T-cell (primary cell): ENCODE measurements around the gene AKR1B15. TPM values are rescaled to one million over a fixed set of nuclear protein-coding genes. Genes with fewer than 3 reads are reported as not detected.
"Not testable (repeated sequence)": the region's sequence is repeated elsewhere in the genome, so short reads cannot be mapped to it uniquely, and the experiment has no call there.

Experiments used
- ATAC-seq, 4 experiments: fragments of 200-7000 bp in 3 of 4; fragments of 150-1000 bp in 1 of 4; cut with Tn5 transposase; replicated peaks in 1 of 4; 1 replicate in 3 of 4; 2 replicates in 1 of 4; pipeline ENCODE4 v1.10.0; 2021; ENCODE audit warnings: moderate library complexity in 3 of 4, mild to moderate bottlenecking in 2 of 4, moderate number of reproducible peaks in 1 of 4
- CTCF ChIA-PET, 2 donors: fragments of 300-600 bp; sonication (Branson Sonifier 250); formaldehyde crosslinking; loops; one replicate each; lab custom pipeline; 2022; ENCODE audit warnings: antibody characterized with exemption in 2 of 2; lab: Charles Lee
- POLR2A ChIA-PET, 2 donors: fragments of 300-600 bp; sonication (Branson Sonifier 250); formaldehyde crosslinking; loops; one replicate each; lab custom pipeline; 2022; ENCODE audit warnings: antibody characterized with exemption in 2 of 2; lab: Charles Lee
- DNase-seq, 35 experiments: peaks; one replicate each; pipeline versions ENCODE4 v3.0.0 to v3.0.0-alpha.2; 2013 to 2023
- H3K27ac ChIP-seq: one replicate; pipeline ENCODE4 v1.5.1; 2013; ENCODE audit warnings: low read length
- H3K27me3 ChIP-seq, 2 experiments: replicated peaks in 1 of 2; 1 replicate in 1 of 2; 2 replicates in 1 of 2; pipeline versions ENCODE4 v1.6.1 to v1.7.0; 2013; ENCODE audit warnings: low read length in 1 of 2, mixed read lengths in 1 of 2; ENCODE audit not compliant: control insufficient read depth in 2 of 2, insufficient read depth in 2 of 2; ENCODE audit errors: extremely low read depth in 1 of 2
- H3K36me3 ChIP-seq, 2 donors: 1 replicate in 1 of 2; 2 replicates in 1 of 2; pipeline versions ENCODE4 v1.6.1 to v1.7.0; 2013; ENCODE audit warnings: low read length in 1 of 2; ENCODE audit not compliant: control insufficient read depth in 2 of 2, insufficient read depth in 1 of 2; ENCODE audit errors: extremely low read depth in 1 of 2
- H3K4me1 ChIP-seq, 2 experiments: 1 replicate in 1 of 2; 2 replicates in 1 of 2; pipeline versions ENCODE4 v1.6.1 to v1.7.0; 2013; ENCODE audit warnings: low read length in 2 of 2, mixed read lengths in 1 of 2; ENCODE audit not compliant: insufficient read depth in 2 of 2, control insufficient read depth in 1 of 2; ENCODE audit errors: extremely low read depth in 1 of 2
- H3K4me3 ChIP-seq, 2 donors: 1 replicate in 1 of 2; 2 replicates in 1 of 2; pipeline versions ENCODE4 v1.5.1 to v1.7.0; 2013; ENCODE audit warnings: mild to moderate bottlenecking in 2 of 2, low read length in 1 of 2, moderate library complexity in 1 of 2; ENCODE audit not compliant: control insufficient read depth in 1 of 2; ENCODE audit errors: extremely low read depth in 1 of 2
- H3K9me3 ChIP-seq: 2 replicates; pipeline ENCODE4 v1.7.0; 2013
- H3K27ac Mint-ChIP-seq, 2 donors: one replicate each; pipeline ENCODE4 v1.8.0; 2020 to 2021; ENCODE audit warnings: mild to moderate bottlenecking in 2 of 2, mixed read lengths in 2 of 2
- H3K27me3 Mint-ChIP-seq, 2 donors: one replicate each; pipeline ENCODE4 v1.8.0; 2021 to 2022; ENCODE audit warnings: mixed read lengths in 2 of 2
- H3K36me3 Mint-ChIP-seq: one replicate; pipeline ENCODE4 v1.8.0; 2021; ENCODE audit warnings: mixed read lengths
- H3K4me1 Mint-ChIP-seq, 3 donors: one replicate each; pipeline ENCODE4 v1.8.0; 2020 to 2022; ENCODE audit warnings: mixed read lengths in 3 of 3, mild to moderate bottlenecking in 1 of 3
- H3K4me3 Mint-ChIP-seq, 3 donors: one replicate each; pipeline ENCODE4 v1.8.0; 2020 to 2022; ENCODE audit warnings: mild to moderate bottlenecking in 3 of 3, mixed read lengths in 3 of 3, moderate library complexity in 3 of 3
- H3K9me3 Mint-ChIP-seq, 3 donors: one replicate each; pipeline ENCODE4 v1.8.0; 2020 to 2022; ENCODE audit warnings: mixed read lengths in 3 of 3
- WGBS: methylation state at CpG from one replicate; pipeline ENCODE4 v1.1.5; 2013; ENCODE audit warnings: missing lambda C conversion rate; ENCODE audit not compliant: insufficient coverage; 5-methylcytosine and 5-hydroxymethylcytosine counted together
- total RNA-seq, 35 experiments: library from RNA in 6 of 35; stranded (reverse) in 6 of 35; fragments of 120-200 nt in 1 of 35; gene quantifications; one replicate each; pipeline versions ENCODE4 v1.2.1 to v1.2.4 and lab custom pipeline; 2013 to 2026

Gene AKR1B15
- total RNA-seq, 5 donors from 2014 or later (not counting 1 experiment from before 2014, with no cell fraction given) = not detected

DNA sequence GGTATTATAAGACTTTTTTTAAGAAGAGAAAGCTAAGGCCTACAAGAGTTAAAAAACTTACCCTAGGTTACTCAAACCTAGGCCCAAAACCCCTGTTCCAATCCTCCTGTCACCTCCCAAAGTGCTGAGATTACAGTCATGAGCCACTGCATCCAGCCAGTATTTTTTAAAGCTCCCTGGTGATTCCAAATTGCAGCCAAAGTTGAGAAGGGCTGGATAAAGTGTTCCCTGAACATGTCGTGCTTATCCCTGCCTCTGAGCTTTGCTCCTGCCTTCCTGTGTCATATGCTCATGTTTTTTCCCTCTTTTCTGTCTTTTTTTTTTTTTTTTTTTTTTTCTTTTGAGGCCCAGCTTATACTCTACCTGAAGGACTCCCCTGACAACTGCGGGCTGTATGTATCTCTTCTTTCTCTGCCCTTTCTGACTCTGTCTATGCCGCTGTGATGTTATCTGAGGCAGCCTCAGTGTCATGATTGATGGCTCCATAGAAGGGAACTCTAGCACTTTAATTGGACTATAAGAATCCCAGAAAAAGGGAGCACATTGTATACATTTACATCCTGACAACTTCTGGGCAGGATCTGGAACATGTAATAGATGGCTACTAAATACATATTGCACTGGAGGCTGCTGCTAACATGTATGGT, 13.5 kb upstream of the AKR1B15 start:
- no peaks in the 10 kb centered on the region for H3K9me3 ChIP-seq
- Mint-ChIP-seq H3K36me3 (no peaks in the 10 kb centered on the region), H3K4me1 (no peaks in the 10 kb centered on the region), H3K4me3 (no peak overlapping the region), H3K9me3 (no peaks in the 10 kb centered on the region), H3K27ac (no peak overlapping the region), H3K27me3 (peaks cover 5 to 6% of the 10 kb centered on the region in 2 donors)
- peaks cover 0 to 2% of the 10 kb centered on the region in 2 experiments for H3K27me3 ChIP-seq
- H3K27ac ChIP-seq = no peak overlapping the region
- no peak overlapping the region for H3K4me3 ChIP-seq
- H3K36me3 ChIP-seq = no peaks in the 10 kb centered on the region
- WGBS = no CpG with 5 or more reads among the region's 3 CpGs
- no peak for ATAC-seq
- no peaks in the 10 kb centered on the region for H3K4me1 ChIP-seq
- ChIA-PET CTCF (interaction anchor here (0.6 to 0.7 kb wide), 4 partner anchors 10 to 72 kb away, joined by 3 to 4 read pairs (median 3); no protein-coding TSS in a partner anchor), POLR2A (no interaction called here)
- DNase-seq = no peak

DNA sequence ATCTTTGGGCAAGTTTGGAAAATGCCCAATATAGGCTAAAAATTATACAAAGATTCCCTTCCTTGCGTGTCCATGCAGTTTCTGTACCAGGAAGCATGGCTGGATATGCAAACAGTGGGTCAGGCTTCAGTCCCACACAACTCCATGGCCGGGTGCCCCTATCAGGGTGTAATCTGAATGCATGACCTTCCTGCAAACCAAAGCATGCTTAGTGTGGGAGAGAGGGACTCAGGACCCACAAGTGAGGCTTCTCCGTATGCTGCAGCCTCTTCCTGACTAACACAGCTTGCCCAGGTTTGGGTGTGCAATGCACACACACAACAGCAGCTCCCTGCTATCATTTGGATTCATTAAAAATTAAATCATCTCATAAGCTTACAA, 13.0 kb upstream of the AKR1B15 start:
- H3K27ac Mint-ChIP-seq = no peak overlapping the region
- ChIA-PET POLR2A (no interaction called here), CTCF (interaction anchor here (0.6 to 0.7 kb wide), 2 partner anchors 9 to 10 kb away, joined by 3 to 4 read pairs; no protein-coding TSS in a partner anchor)

DNA sequence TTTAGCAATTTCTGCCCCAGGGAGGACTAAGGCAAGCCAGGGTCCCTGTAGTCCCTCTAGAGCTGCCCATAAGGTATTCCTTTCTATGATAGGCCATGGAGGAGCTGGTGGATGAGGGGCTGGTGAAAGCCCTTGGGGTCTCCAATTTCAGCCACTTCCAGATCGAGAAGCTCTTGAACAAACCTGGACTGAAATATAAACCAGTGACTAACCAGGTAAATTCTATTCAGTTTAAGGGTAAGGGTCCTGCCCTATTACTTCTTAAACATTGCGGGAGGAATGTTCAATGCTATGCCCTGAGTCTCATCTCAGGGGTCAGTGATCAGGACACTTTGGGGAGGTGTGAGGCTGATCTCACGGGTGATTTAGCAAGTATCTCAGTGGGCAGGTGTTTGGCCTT, 12.4 kb upstream of the AKR1B15 start:
- H3K27me3 ChIP-seq, H3K36me3 Mint-ChIP-seq, H3K27ac ChIP-seq, DNase-seq, H3K4me1 Mint-ChIP-seq, H3K4me3 Mint-ChIP-seq, CTCF ChIA-PET, H3K9me3 Mint-ChIP-seq, H3K4me1 ChIP-seq, H3K9me3 ChIP-seq, H3K27ac Mint-ChIP-seq, POLR2A ChIA-PET, H3K36me3 ChIP-seq, H3K4me3 ChIP-seq, ATAC-seq: not testable (repeated sequence)
- 83% methylated on average over 1 of the region's 3 CpGs for WGBS
- peaks cover 13 to 17% of the 10 kb centered on the region in 2 donors for H3K27me3 Mint-ChIP-seq

More for the DNA sequence above, 13.0 kb upstream of the AKR1B15 start:
- Mint-ChIP-seq H3K9me3 (no peaks in the 10 kb centered on the region), H3K4me1 (no peaks in the 10 kb centered on the region), H3K27me3 (peaks cover 8 to 11% of the 10 kb centered on the region in 2 donors), H3K4me3 (no peak overlapping the region), H3K36me3 (no peaks in the 10 kb centered on the region)
- Histone ChIP-seq H3K4me1 (no peaks in the 10 kb centered on the region), H3K27me3 (peaks cover 0 to 2% of the 10 kb centered on the region in 2 experiments), H3K27ac (no peak overlapping the region), H3K9me3 (no peaks in the 10 kb centered on the region), H3K36me3 (no peaks in the 10 kb centered on the region), H3K4me3 (no peak overlapping the region)
- no peak for ATAC-seq
- WGBS = no CpG with 5 or more reads among the region's 3 CpGs
- DNase-seq = no peak

DNA sequence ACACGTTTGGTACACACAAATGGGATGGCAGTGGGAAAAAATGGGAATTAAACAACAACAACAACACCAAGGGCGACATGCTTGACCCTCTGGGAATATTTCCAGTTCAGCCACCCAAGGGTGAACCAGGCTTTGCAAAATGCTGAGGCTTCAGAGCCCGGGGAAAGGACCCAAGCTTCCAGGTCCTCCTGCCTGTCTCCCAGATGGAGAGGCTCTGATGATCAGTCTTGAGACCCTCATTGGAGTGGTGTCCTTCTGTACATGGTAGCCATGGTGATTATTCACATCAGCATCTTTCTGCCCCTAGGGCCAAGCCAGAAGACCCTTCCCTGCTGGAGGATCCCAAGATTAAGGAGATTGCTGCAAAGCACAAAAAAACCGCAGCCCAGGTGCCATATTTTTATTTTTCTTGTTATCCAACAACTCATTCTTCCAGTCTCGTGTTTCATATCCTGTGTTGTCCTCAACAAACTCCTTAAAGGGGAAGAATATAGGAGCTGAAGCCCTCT, 11.6 kb upstream of the AKR1B15 start:
- WGBS = no CpG with 5 or more reads among the region's 5 CpGs
- H3K27ac ChIP-seq, DNase-seq, H3K36me3 ChIP-seq, H3K4me3 Mint-ChIP-seq, H3K27ac Mint-ChIP-seq, H3K9me3 Mint-ChIP-seq, CTCF ChIA-PET, H3K4me1 Mint-ChIP-seq, ATAC-seq, H3K27me3 ChIP-seq, H3K4me1 ChIP-seq, H3K36me3 Mint-ChIP-seq, H3K9me3 ChIP-seq, H3K4me3 ChIP-seq: not testable (repeated sequence)
- POLR2A ChIA-PET = interaction anchor here in 1 of 2 donors (0.5 kb wide), 1 partner anchor 390 kb away, joined by 4 read pairs; no protein-coding TSS in a partner anchor
- H3K27me3 Mint-ChIP-seq = peaks cover 15 to 21% of the 10 kb centered on the region in 2 donors

DNA sequence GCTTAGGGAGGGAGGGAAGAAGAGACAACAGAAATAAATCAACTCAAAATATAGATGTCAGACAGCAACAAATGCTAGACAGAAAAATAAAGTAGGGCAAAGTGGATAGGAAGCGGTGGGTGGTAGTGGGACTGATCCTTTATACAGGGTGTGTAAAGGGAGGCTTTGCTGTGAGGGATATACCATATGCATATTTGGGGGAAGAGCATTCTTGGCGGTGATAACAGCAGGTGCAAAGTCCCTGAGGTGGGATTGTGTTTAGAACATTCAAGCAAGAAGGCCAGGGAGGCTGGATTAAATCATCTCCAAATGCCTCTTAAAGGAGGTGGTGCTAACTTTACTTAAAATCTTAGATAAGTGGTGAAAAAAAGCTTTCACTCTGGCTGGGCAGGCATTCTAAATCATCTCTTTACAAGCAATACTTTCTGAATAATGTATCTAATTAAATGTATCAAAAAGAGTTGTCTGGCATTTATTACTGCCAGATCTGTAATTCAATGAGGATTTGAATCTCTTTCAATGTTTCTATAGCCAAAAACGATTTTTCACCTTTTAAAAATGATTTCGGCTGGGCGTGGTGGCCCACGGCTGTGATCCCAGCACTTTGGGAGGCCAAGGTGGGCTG, 9.4 kb upstream of the AKR1B15 start:
- Histone ChIP-seq H3K36me3 (no peaks in the 10 kb centered on the region), H3K4me3 (no peak overlapping the region), H3K27me3 (peaks cover 0 to 2% of the 10 kb centered on the region in 2 experiments), H3K9me3 (no peaks in the 10 kb centered on the region), H3K27ac (no peak overlapping the region), H3K4me1 (no peaks in the 10 kb centered on the region)
- peaks cover 15 to 27% of the 10 kb centered on the region in 2 donors for H3K27me3 Mint-ChIP-seq
- no peak overlapping the region for H3K4me3 Mint-ChIP-seq
- ChIA-PET POLR2A (no interaction called here), CTCF (interaction anchor here (0.7 to 1.1 kb wide), 3 partner anchors 9 to 1971 kb away, joined by 3 to 5 read pairs (median 3); no protein-coding TSS in a partner anchor)
- 84% methylated on average over 5 of the region's 6 CpGs for WGBS
- H3K9me3 Mint-ChIP-seq = no peaks in the 10 kb centered on the region
- no peak for DNase-seq
- H3K36me3 Mint-ChIP-seq = no peaks in the 10 kb centered on the region
- H3K4me1 Mint-ChIP-seq = no peaks in the 10 kb centered on the region
- no peak for ATAC-seq
- H3K27ac Mint-ChIP-seq = no peak overlapping the region

DNA sequence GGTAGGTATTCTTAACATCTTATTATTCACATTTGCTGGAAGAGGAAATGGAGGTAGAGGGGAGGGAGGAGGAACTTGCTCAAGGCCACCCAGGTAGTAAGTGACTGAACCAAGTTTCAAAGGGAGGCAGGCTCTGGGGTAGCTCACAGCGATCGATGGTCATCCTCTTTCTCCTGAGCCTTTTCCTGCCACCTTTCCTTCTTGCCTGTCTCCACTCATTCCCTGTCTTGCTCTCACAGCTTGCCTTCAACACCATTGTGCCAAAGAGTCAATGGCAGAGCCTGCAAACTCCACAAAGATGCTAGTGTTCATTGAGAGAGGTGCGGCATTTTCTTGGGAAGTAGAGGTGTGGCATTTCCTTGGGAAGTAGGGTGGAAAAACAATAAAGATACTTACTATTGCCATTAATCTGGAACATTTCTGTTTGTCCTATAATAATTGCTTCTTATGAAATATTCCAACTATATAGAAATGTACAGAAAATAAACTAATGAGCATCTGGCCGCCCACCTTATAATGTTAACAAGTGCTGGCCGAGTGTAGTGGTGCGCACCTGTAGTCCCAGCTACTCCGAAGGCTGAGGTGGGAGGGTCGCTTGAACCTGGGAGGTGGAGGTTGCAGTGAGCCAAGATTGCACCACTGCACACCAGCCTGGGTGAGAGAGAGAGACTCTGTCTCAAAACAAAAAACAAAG, 7.3 kb upstream of the AKR1B15 start:
- CTCF ChIA-PET, H3K27ac Mint-ChIP-seq, H3K9me3 ChIP-seq, H3K27ac ChIP-seq, H3K27me3 ChIP-seq, H3K9me3 Mint-ChIP-seq, H3K36me3 Mint-ChIP-seq, H3K4me3 Mint-ChIP-seq, H3K4me1 ChIP-seq, H3K36me3 ChIP-seq, POLR2A ChIA-PET, H3K4me3 ChIP-seq, DNase-seq, ATAC-seq, H3K4me1 Mint-ChIP-seq: not testable (repeated sequence)
- peaks cover 15 to 33% of the 10 kb centered on the region in 2 donors for H3K27me3 Mint-ChIP-seq
- WGBS = no CpG with 5 or more reads among the region's 8 CpGs
